Loucy (cell line): ENCODE data around the gene ANTXR2.

Source experiments
- H2AFZ ChIP-seq: fragments of 200-600 bp; sonication (generic); 2 replicates; pipeline ENCODE4 v1.6.0; 2016; ENCODE audit warnings: antibody characterized with exemption, mild to moderate bottlenecking, low read length, moderate library complexity
- H3F3A ChIP-seq: fragments of 200-600 bp; 2 replicates; pipeline ENCODE4 v1.6.0; 2016; ENCODE audit warnings: antibody characterized with exemption, low read depth, mild to moderate bottlenecking
- H3K27me3 ChIP-seq: fragments of 200-600 bp; sonication (generic); 2 replicates; pipeline ENCODE4 v1.6.1; 2014; ENCODE audit warnings: low read length, mild to moderate bottlenecking; ENCODE audit not compliant: insufficient read depth, poor library complexity, severe bottlenecking
- H3K36me3 ChIP-seq: fragments of 200-600 bp; sonication (generic); 2 replicates; pipeline ENCODE4 v1.6.1; 2016; ENCODE audit warnings: low read length; ENCODE audit not compliant: insufficient read depth
- H3K4me1 ChIP-seq: fragments of 200-600 bp; sonication (generic); 2 replicates; pipeline ENCODE4 v1.5.1; 2014; ENCODE audit warnings: low read length, mild to moderate bottlenecking; ENCODE audit not compliant: insufficient read depth, poor library complexity, severe bottlenecking
- H3K4me2 ChIP-seq: fragments of 200-600 bp; sonication (generic); 2 replicates; pipeline ENCODE4 v1.6.0; 2014; ENCODE audit warnings: antibody characterized with exemption, low read length, low read depth, mild to moderate bottlenecking; ENCODE audit not compliant: poor library complexity, severe bottlenecking
- H3K4me3 ChIP-seq: fragments of 200-600 bp; sonication (generic); 2 replicates; pipeline ENCODE4 v1.5.1; 2014; ENCODE audit warnings: low read length, mild to moderate bottlenecking, mixed read lengths; ENCODE audit not compliant: poor library complexity, severe bottlenecking
- H3K79me2 ChIP-seq: fragments of 200-600 bp; sonication (generic); 2 replicates; pipeline ENCODE4 v1.6.1; 2014; ENCODE audit warnings: low read length; ENCODE audit not compliant: insufficient read depth
- H3K9ac ChIP-seq: fragments of 200-600 bp; sonication (generic); 2 replicates; pipeline ENCODE4 v1.6.0; 2014; ENCODE audit warnings: mild to moderate bottlenecking, low read depth, low read length, moderate library complexity; ENCODE audit not compliant: poor library complexity, severe bottlenecking
- H3K9me2 ChIP-seq: fragments of 200-600 bp; sonication (generic); replicated peaks from 2 replicates; pipeline ENCODE4 v1.6.1; 2016; ENCODE audit warnings: low read depth, low read length, mixed read lengths
- H3K9me3 ChIP-seq: fragments of 200-600 bp; sonication (generic); 2 replicates; pipeline ENCODE4 v1.6.1; 2014; ENCODE audit warnings: mild to moderate bottlenecking, antibody characterized with exemption, low read length, low read depth; ENCODE audit not compliant: insufficient read depth
- H4K20me1 ChIP-seq: fragments of 200-600 bp; sonication (generic); 2 replicates; pipeline ENCODE4 v1.6.0; 2014; ENCODE audit warnings: antibody characterized with exemption, low read length, mild to moderate bottlenecking; ENCODE audit not compliant: insufficient read depth, poor library complexity, severe bottlenecking
- CTCF ChIP-seq: fragments of 200-600 bp; sonication (generic); conservative IDR thresholded peaks from 2 replicates; pipeline ENCODE4 v1.5.1; 2014; ENCODE audit warnings: mild to moderate bottlenecking, antibody characterized with exemption, low read length
- EZH2phosphoT487 ChIP-seq: fragments of 200-600 bp; IDR thresholded peaks from 2 replicates; pipeline ENCODE4 v1.6.1; 2018; ENCODE audit warnings: antibody characterized with exemption, mild to moderate bottlenecking, moderate library complexity, borderline replicate concordance

ANTXR2 gene

DNA sequence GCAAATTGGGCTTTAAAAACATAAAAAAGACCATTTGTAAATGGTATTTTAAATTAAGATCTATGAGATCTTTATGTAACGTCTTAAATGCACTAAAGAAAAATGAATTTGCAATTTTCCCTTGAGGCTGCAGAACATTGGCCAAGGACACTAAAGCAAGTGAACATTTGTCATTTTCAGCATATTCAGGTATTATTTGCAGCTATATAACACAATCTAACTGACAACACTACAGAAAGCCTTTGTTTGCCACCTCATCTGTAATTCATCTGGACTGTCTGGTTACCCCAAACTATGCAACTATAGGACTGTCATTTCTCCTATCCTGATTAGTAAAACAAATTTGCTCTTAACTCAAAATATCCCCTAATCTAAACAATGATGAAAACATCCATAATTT lies 74.8 kb downstream of the ANTXR2 start:
- TF ChIP-seq CTCF (no peak), EZH2phosphoT487 (no peak)
- Histone ChIP-seq H3K4me1 (peaks cover 14% of the 10 kb centered on the region), H3K79me2 (peaks cover 68% of the 10 kb centered on the region), H3F3A (peaks cover 10% of the 10 kb centered on the region; the same call in 1 of the 2 replicates), H3K4me2 (no peak overlapping the region), H3K9ac (no peak overlapping the region), H3K9me2 (no peaks in the 10 kb centered on the region), H4K20me1 (peaks cover 16% of the 10 kb centered on the region), H3K4me3 (no peak overlapping the region), H2AFZ (no peak overlapping the region), H3K9me3 (no peaks in the 10 kb centered on the region; the same call in 1 of the 2 replicates), H3K36me3 (peaks cover 48% of the 10 kb centered on the region), H3K27me3 (no peaks in the 10 kb centered on the region)

DNA sequence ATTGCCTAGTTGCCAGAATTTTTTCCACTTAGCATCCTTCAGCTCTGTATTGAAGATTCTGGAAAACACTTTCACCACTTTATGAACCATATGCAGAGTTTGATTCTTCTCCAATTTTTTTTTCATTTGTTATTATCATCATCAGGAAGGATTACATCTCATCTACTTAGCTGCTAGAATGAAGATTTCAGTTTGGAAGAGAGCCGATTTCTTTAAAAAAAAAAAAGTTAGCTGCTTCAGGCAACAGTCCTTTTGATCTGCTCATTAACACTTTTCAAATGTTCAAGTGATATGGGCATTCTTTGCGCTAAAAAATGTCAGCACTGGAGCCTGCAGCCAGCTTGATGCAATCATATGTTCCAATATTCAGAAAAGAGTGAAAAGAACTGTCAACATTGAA lies 76.2 kb downstream of the ANTXR2 start:
- Histone ChIP-seq H3K9me3 (peaks cover 1% of the 10 kb centered on the region; the same call in 1 of the 2 replicates), H3K4me1 (peaks cover 14% of the 10 kb centered on the region), H2AFZ (no peak overlapping the region), H3K9ac (no peak overlapping the region), H3F3A (peaks cover 10% of the 10 kb centered on the region; the same call in 1 of the 2 replicates), H4K20me1 (peaks cover 16% of the 10 kb centered on the region), H3K4me3 (no peak overlapping the region), H3K79me2 (peaks cover 79% of the 10 kb centered on the region), H3K27me3 (no peaks in the 10 kb centered on the region), H3K4me2 (peak overlapping the region; percentile 32), H3K36me3 (peaks cover 51% of the 10 kb centered on the region), H3K9me2 (no peaks in the 10 kb centered on the region)
- no peak for TF ChIP-seq EZH2phosphoT487
- no peak for TF ChIP-seq CTCF

GRCh38 chr4:79993476-79993875 lies 79.6 kb downstream of the ANTXR2 start:
- Histone ChIP-seq H4K20me1 (peaks cover 16% of the 10 kb centered on the region), H3K9me3 (peaks cover 19% of the 10 kb centered on the region), H3F3A (peaks cover 10% of the 10 kb centered on the region; the same call in 1 of the 2 replicates), H3K27me3 (no peaks in the 10 kb centered on the region), H3K4me2 (no peak overlapping the region), H3K4me1 (peaks cover 14% of the 10 kb centered on the region), H3K4me3 (no peak overlapping the region), H3K79me2 (peaks cover 89% of the 10 kb centered on the region), H2AFZ (no peak overlapping the region), H3K36me3 (peaks cover 42% of the 10 kb centered on the region), H3K9me2 (no peaks in the 10 kb centered on the region), H3K9ac (no peak overlapping the region)
- no peak for TF ChIP-seq EZH2phosphoT487
- no peak for TF ChIP-seq CTCF
